Keratinocyte (primary cell): ENCODE results near the gene NR1H2. TPM values are rescaled to one million over a fixed set of nuclear protein-coding genes. Genes with fewer than 3 reads are reported as not detected.

Experiments
- DNase-seq: peaks from one replicate; pipeline ENCODE4 v3.0.0-alpha.2; 2011; ENCODE audit warnings: low read depth, missing footprints, low spot score
- FAIRE-seq: peaks from 2 replicates; lab custom pipeline; 2011; peaks lifted over from hg19 to GRCh38; lab: Jason Lieb, UNC
- H2AFZ ChIP-seq: 2 replicates; pipeline ENCODE4 v1.6.0; 2012; ENCODE audit warnings: low read length, control low read depth, inconsistent platforms; ENCODE audit not compliant: control insufficient read depth
- H3K27ac ChIP-seq: 2 replicates; pipeline ENCODE4 v1.5.1; 2011; ENCODE audit warnings: low read length; ENCODE audit not compliant: control insufficient read depth, insufficient read depth
- H3K27me3 ChIP-seq: 3 replicates; pipeline ENCODE4 v1.6.0; 2011; ENCODE audit warnings: low read length; ENCODE audit not compliant: control insufficient read depth, insufficient read depth; ENCODE audit errors: extremely low read depth
- H3K36me3 ChIP-seq, 2 experiments: 2 replicates in 1 of 2; 3 replicates in 1 of 2; pipeline ENCODE4 v1.5.1; 2011; ENCODE audit warnings: low read length in 2 of 2, mild to moderate bottlenecking in 1 of 2; ENCODE audit not compliant: control insufficient read depth in 2 of 2, insufficient read depth in 2 of 2; ENCODE audit errors: extremely low read depth in 1 of 2
- H3K4me1 ChIP-seq: 3 replicates; pipeline ENCODE4 v1.5.1; 2011; ENCODE audit warnings: low read length; ENCODE audit not compliant: control insufficient read depth, insufficient read depth; ENCODE audit errors: extremely low read depth
- H3K4me2 ChIP-seq: 3 replicates; pipeline ENCODE4 v1.6.0; 2011; ENCODE audit warnings: low read depth, low read length; ENCODE audit not compliant: control insufficient read depth, insufficient read depth; ENCODE audit errors: extremely low read depth
- H3K4me3 ChIP-seq, 3 experiments: fragments of 200-600 bp in 1 of 3; sonication (generic) in 1 of 3; 2 replicates in 2 of 3; 3 replicates in 1 of 3; pipeline ENCODE4 v1.5.1; 2011 to 2016; ENCODE audit warnings: low read length in 3 of 3, mild to moderate bottlenecking in 3 of 3, control low read depth in 2 of 3, inconsistent platforms in 1 of 3, low read depth in 1 of 3, mixed read lengths in 1 of 3, mixed run types in 1 of 3, moderate library complexity in 1 of 3; ENCODE audit not compliant: control insufficient read depth in 2 of 3, insufficient read depth in 2 of 3; ENCODE audit errors: extremely low read depth in 1 of 3
- H3K79me2 ChIP-seq: 2 replicates; pipeline ENCODE4 v1.6.0; 2012; ENCODE audit warnings: low read length; ENCODE audit not compliant: control insufficient read depth, insufficient read depth
- H3K9ac ChIP-seq: 3 replicates; pipeline ENCODE4 v1.6.0; 2011; ENCODE audit warnings: low read length; ENCODE audit not compliant: control insufficient read depth, insufficient read depth; ENCODE audit errors: extremely low read depth
- H3K9me1 ChIP-seq: 3 replicates; pipeline ENCODE4 v1.6.0; 2011; ENCODE audit warnings: low read length; ENCODE audit not compliant: control insufficient read depth, insufficient read depth; ENCODE audit errors: extremely low read depth
- H3K9me3 ChIP-seq: 2 replicates; pipeline ENCODE4 v1.5.1; 2012; ENCODE audit warnings: low read depth, low read length; ENCODE audit not compliant: control insufficient read depth
- H4K20me1 ChIP-seq: 3 replicates; pipeline ENCODE4 v1.6.0; 2011; ENCODE audit warnings: low read length; ENCODE audit not compliant: control insufficient read depth, insufficient read depth; ENCODE audit errors: extremely low read depth
- CTCF ChIP-seq, 3 experiments: IDR thresholded peaks in 1 of 3; conservative IDR thresholded peaks in 1 of 3; optimal IDR thresholded peaks in 1 of 3; 2 replicates in 2 of 3; 3 replicates in 1 of 3; pipeline versions ENCODE3 to v1.5.1; 2011; ENCODE audit warnings: low read length in 3 of 3, mild to moderate bottlenecking in 3 of 3, moderate library complexity in 2 of 3, control low read depth in 1 of 3, inconsistent platforms in 1 of 3; ENCODE audit not compliant: insufficient read depth in 2 of 3; ENCODE audit errors: extremely low read depth in 1 of 3
- EZH2 ChIP-seq: IDR thresholded peaks from one replicate; pipeline ENCODE4 v1.6.1; 2012; ENCODE audit warnings: inconsistent platforms, mild to moderate bottlenecking, low read length, moderate library complexity
- dilution Hi-C: fragments of 300-500 bp; cut with MboI; formaldehyde crosslinking; loops from one replicate; pipeline ENCODE4 v1.7.0; 2020; ENCODE audit warnings: low sequenced_read_pairs; ENCODE audit not compliant: extremely low pct_ligation_motif_present
- polyA plus RNA-seq, 5 experiments: library from polyadenylated mRNA; depleted of rRNA in 3 of 5; stranded (reverse) in 3 of 5; stranded (forward) in 1 of 5; unstranded in 1 of 5; fragments of >200 nt; gene quantifications; 1 replicate in 1 of 5; 2 replicates in 3 of 5; 3 replicates in 1 of 5; pipeline versions ENCODE4 v1.2.1 to v1.2.3, GENCODE V29; 2011 to 2012; ENCODE audit warnings: missing spikeins in 2 of 5, low read depth in 1 of 5, low replicate concordance in 1 of 5

The NR1H2 gene
- polyA plus RNA-seq, 1 donor (not counting 4 experiments of a cell fraction or from before 2014, with no cell fraction given): 19.5 TPM

GRCh38 chr19:50361290-50362029, 14.8 kb upstream of the NR1H2 start:
- Histone ChIP-seq H3K79me2 (no peaks in the 10 kb centered on the region), H3K4me3 (no peak overlapping the region), H3K4me1 (peaks cover 3% of the 10 kb centered on the region), H3K9me1 (no peaks in the 10 kb centered on the region), H3K4me2 (no peak overlapping the region), H3K9me3 (no peaks in the 10 kb centered on the region), H4K20me1 (no peaks in the 10 kb centered on the region), H2AFZ (no peak overlapping the region), H3K36me3 (no peaks in the 10 kb centered on the region), H3K9ac (no peak overlapping the region), H3K27me3 (peaks cover 4% of the 10 kb centered on the region), H3K27ac (no peak overlapping the region)
- dilution Hi-C loops: no loop called here
- DNase-seq: no peak
- no peak for FAIRE-seq
- TF ChIP-seq EZH2 (no peak), CTCF (optimal IDR thresholded peaks at IDR 0.05 in 1 of 3, IDR thresholded peaks at IDR 0.05 in 1 of 3, conservative IDR thresholded peaks at IDR 0.05 in 1 of 3; ENCODE audit: extremely low read depth in 1 of 3, insufficient read depth in 2 of 3, low read length in 3 of 3) (no peak)

GRCh38 chr19:50362030-50362412, 14.2 kb upstream of the NR1H2 start:
- no peaks in the 10 kb centered on the region for H3K36me3 ChIP-seq
- DNase-seq (no peak), FAIRE-seq (no peak)
- no peaks in the 10 kb centered on the region for H3K79me2 ChIP-seq
- no peak overlapping the region for H3K27ac ChIP-seq
- peaks cover 4% of the 10 kb centered on the region for H3K27me3 ChIP-seq
- no peak overlapping the region for H3K9ac ChIP-seq
- H3K4me3 ChIP-seq: no peak overlapping the region
- no peak overlapping the region for H2AFZ ChIP-seq
- no peaks in the 10 kb centered on the region for H4K20me1 ChIP-seq
- dilution Hi-C loops: no loop called here
- H3K9me1 ChIP-seq: no peaks in the 10 kb centered on the region
- no peaks in the 10 kb centered on the region for H3K9me3 ChIP-seq
- peaks cover 3% of the 10 kb centered on the region for H3K4me1 ChIP-seq
- H3K4me2 ChIP-seq: no peak overlapping the region
- TF ChIP-seq EZH2 (no peak), CTCF (optimal IDR thresholded peaks at IDR 0.05 in 1 of 3, IDR thresholded peaks at IDR 0.05 in 1 of 3, conservative IDR thresholded peaks at IDR 0.05 in 1 of 3; ENCODE audit: extremely low read depth in 1 of 3, insufficient read depth in 2 of 3, low read length in 3 of 3) (no peak)
